ENCODE data around the gene LIPC. TPM values are rescaled to one million over a fixed set of nuclear protein-coding genes. Genes with fewer than 3 reads are reported as not detected.
A peak's percentile ranks its signal among the peaks of the same experiment; 100 is the strongest.

The LIPC gene
- total and polyA plus RNA-seq, 2 of the 4 experiments (the other 2 are of a cell fraction), result 0.07 TPM; not detected in 1

DNA sequence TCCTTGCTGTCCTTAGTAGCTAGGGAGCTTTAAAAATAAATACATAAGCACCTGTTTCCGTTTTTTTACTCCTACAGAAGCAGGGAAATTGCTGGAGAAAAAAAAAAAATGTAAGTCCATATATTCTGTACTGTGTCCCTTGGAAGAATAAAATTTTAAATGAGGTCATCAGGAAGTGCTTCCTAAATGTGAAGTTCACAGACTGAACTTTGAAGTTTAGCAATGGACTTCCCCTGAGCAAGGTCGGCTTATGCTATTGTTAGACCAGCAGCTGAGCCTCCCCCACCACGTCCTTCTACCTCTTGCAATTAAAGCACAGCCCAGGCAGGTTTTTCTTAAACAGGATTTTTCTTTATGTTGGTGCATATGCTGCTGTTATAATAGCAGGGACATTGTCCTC lies 26.3 kb downstream of the LIPC start:
- H4K8ac ChIP-seq (ENCODE audit: low read depth in 2 of 2, low read length in 2 of 2), result peak overlapping the region; percentile 20 to 61; a peak in 2 of 4 replicates
- H4K91ac ChIP-seq (ENCODE audit: insufficient read depth, low read depth, low read length), result peak overlapping the region; percentile 45; the same call in 1 of the 2 replicates
- TF ChIP-seq RCOR1 (IDR thresholded peaks at IDR 0.05; ENCODE audit: insufficient replicate concordance, low read length) (no peak), MAFK (IDR thresholded peaks at IDR 0.05; ENCODE audit: low read depth, low read length) (no peak), RAD21 (IDR thresholded peaks at IDR 0.05; ENCODE audit: low read length) (no peak), MXI1 (IDR thresholded peaks at IDR 0.05; ENCODE audit: borderline replicate concordance, low read depth, low read length) (no peak), RFX5 (IDR thresholded peaks at IDR 0.05; ENCODE audit: low read depth, low read length) (no peak), CHD1 (IDR thresholded peaks at IDR 0.05; ENCODE audit: low read depth, low read length) (no peak), FOS (IDR thresholded peaks at IDR 0.05; ENCODE audit: low read depth, low read length) (no peak), CEBPB (IDR thresholded peaks at IDR 0.05; ENCODE audit: low read depth, low read length) (no peak), POLR2A (IDR thresholded peaks at IDR 0.05; ENCODE audit: low read depth, low read length) (no peak), MAZ (IDR thresholded peaks at IDR 0.05; ENCODE audit: borderline replicate concordance, low read depth, low read length) (no peak), SMC3 (IDR thresholded peaks at IDR 0.05; ENCODE audit: low read depth, low read length) (no peak)
- TF ChIP-seq, protein P1, sequence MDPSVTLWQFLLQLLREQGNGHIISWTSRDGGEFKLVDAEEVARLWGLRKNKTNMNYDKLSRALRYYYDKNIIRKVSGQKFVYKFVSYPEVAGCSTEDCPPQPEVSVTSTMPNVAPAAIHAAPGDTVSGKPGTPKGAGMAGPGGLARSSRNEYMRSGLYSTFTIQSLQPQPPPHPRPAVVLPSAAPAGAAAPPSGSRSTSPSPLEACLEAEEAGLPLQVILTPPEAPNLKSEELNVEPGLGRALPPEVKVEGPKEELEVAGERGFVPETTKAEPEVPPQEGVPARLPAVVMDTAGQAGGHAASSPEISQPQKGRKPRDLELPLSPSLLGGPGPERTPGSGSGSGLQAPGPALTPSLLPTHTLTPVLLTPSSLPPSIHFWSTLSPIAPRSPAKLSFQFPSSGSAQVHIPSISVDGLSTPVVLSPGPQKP (IDR thresholded peaks at IDR 0.05; ENCODE audit: borderline replicate concordance, low read depth, low read length), result no peak
- TF ChIP-seq, protein P2, sequence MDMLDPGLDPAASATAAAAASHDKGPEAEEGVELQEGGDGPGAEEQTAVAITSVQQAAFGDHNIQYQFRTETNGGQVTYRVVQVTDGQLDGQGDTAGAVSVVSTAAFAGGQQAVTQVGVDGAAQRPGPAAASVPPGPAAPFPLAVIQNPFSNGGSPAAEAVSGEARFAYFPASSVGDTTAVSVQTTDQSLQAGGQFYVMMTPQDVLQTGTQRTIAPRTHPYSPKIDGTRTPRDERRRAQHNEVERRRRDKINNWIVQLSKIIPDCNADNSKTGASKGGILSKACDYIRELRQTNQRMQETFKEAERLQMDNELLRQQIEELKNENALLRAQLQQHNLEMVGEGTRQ (IDR thresholded peaks at IDR 0.05; ENCODE audit: low read depth, low read length), result no peak
- TF ChIP-seq, protein P3, sequence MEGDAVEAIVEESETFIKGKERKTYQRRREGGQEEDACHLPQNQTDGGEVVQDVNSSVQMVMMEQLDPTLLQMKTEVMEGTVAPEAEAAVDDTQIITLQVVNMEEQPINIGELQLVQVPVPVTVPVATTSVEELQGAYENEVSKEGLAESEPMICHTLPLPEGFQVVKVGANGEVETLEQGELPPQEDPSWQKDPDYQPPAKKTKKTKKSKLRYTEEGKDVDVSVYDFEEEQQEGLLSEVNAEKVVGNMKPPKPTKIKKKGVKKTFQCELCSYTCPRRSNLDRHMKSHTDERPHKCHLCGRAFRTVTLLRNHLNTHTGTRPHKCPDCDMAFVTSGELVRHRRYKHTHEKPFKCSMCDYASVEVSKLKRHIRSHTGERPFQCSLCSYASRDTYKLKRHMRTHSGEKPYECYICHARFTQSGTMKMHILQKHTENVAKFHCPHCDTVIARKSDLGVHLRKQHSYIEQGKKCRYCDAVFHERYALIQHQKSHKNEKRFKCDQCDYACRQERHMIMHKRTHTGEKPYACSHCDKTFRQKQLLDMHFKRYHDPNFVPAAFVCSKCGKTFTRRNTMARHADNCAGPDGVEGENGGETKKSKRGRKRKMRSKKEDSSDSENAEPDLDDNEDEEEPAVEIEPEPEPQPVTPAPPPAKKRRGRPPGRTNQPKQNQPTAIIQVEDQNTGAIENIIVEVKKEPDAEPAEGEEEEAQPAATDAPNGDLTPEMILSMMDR (conservative IDR thresholded peaks at IDR 0.05; ENCODE audit: low read depth, low read length), result no peak
- peak overlapping the region; percentile 71; the same call in 1 of the 2 replicates for H3K23ac ChIP-seq (ENCODE audit: low read depth, low read length)
- no peaks in the 10 kb centered on the region; the same call in 1 of the 2 replicates for H4K20me1 ChIP-seq (ENCODE audit: insufficient read depth, low read length)
- intact Hi-C loops (cut with micrococcal nuclease) (no loop called here), in situ Hi-C loops (cut with MboI; ENCODE audit: low sequenced_read_pairs) (no loop called here), dilution Hi-C loops (cut with HindIII; ENCODE audit: low sequenced_read_pairs, unreplicated experiment) (no loop called here)
- H2AFZ ChIP-seq (replicated peaks; ENCODE audit: low read length, poor library complexity), result no peak overlapping the region
- no peaks in the 10 kb centered on the region for H3K27me3 ChIP-seq (ENCODE audit: control insufficient read depth, insufficient read depth, low read length)
- H3K9ac ChIP-seq (ENCODE audit: low read depth, low read length), result no peak overlapping the region
- H2BK15ac ChIP-seq (ENCODE audit: low read depth, low read length), result peak overlapping the region; percentile 89; the same call in 2 of the 3 replicates
- no peak overlapping the region for H3K4me2 ChIP-seq (ENCODE audit: low read depth, low read length)
- H3K56ac ChIP-seq (ENCODE audit: extremely low read depth, insufficient read depth, low read length), result no peak overlapping the region
- peak overlapping the region; percentile 86 for H2BK120ac ChIP-seq (ENCODE audit: low read depth, low read length)
- no peak for DNase-seq
- H3K14ac ChIP-seq (replicated peaks; ENCODE audit: low read depth, low read length), result peak overlapping the region; percentile 90
- H3K9me3 ChIP-seq (ENCODE audit: control insufficient read depth, insufficient read depth, low read length), result no peaks in the 10 kb centered on the region
- peaks cover 9% of the 10 kb centered on the region for H3K4me1 ChIP-seq (ENCODE audit: control insufficient read depth, insufficient read depth, low read length)
- POLR2A ChIA-PET (ENCODE audit: unreplicated experiment), result interaction anchor here (0.6 kb wide), 1 partner anchor 1940 kb away, joined by 3 read pairs; no protein-coding TSS in a partner anchor
- CTCF ChIA-PET, result interaction anchor here (0.5 kb wide), 1 partner anchor 77 kb away, joined by 4 read pairs; no protein-coding TSS in a partner anchor
- no peak for ATAC-seq (ENCODE audit: low read depth)
- no peak overlapping the region for H2BK5ac ChIP-seq (ENCODE audit: low read depth, low read length, poor library complexity, severe bottlenecking)
- H2AK5ac ChIP-seq (ENCODE audit: low read depth, low read length), result peak overlapping the region; percentile 86
- H3K79me1 ChIP-seq (ENCODE audit: low read depth in 1 of 2, low read length in 2 of 2), result no peaks in the 10 kb centered on the region
- H2AK9ac ChIP-seq (replicated peaks; ENCODE audit: low read depth, low read length, poor library complexity), result no peak overlapping the region
- no peak overlapping the region for H3K4me3 ChIP-seq (ENCODE audit: insufficient read depth, low read depth, low read length)
- H3K36me3 ChIP-seq (ENCODE audit: control insufficient read depth, insufficient read depth, low read length), result no peaks in the 10 kb centered on the region
- no CpG with 5 or more reads among the region's 3 CpGs for WGBS, 2 experiments (ENCODE audit: extremely low coverage in 2 of 2, insufficient read length in 1 of 2)
- H3K4ac ChIP-seq (ENCODE audit: low read depth, low read length), result peak overlapping the region; percentile 70; the same call in 1 of the 2 replicates
- peak overlapping the region; percentile 83 for H2BK20ac ChIP-seq (ENCODE audit: low read depth, low read length)
- peaks cover 14% of the 10 kb centered on the region for H3K9me1 ChIP-seq (ENCODE audit: insufficient read depth, low read length)
- peak overlapping the region; percentile 62; the same call in 1 of the 2 replicates for H3K18ac ChIP-seq (ENCODE audit: low read depth, low read length)
- no TSS peak for BruUV-seq (replicated peaks)
- H4K5ac ChIP-seq (ENCODE audit: low read depth, low read length), result peak overlapping the region; percentile 34; the same call in 1 of the 2 replicates
- H3K27ac ChIP-seq (ENCODE audit: insufficient read depth, low read length), result no peak overlapping the region

All from IMR-90 (cell line).